Measurements from ENCODE around the gene BASP1. TPM values are rescaled to one million over a fixed set of nuclear protein-coding genes. Genes with fewer than 3 reads are reported as not detected.
A peak's percentile ranks its signal among the peaks of the same experiment; 100 is the strongest.

Gene BASP1
- total RNA-seq, 1 donor from 2014 or later: 86.3 TPM

DNA sequence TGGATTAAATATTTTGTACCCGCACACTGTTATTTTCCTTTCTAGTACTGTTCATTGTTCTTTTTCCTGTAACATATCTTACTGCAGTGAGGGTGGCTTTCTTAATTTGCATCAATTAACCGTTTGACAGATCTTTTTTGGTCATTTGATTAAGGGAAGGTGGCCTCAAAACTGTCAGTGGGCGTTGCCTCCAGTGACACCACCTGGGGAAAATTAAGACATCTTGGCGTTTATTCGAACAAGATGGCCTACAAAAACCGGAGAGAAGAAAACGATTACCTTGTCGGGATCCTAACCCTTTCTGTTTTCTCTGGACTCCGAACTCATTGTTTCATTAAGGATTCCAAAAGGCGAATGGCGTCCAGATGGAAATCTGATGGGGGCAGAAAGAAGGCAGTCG, 2.0 kb downstream of the BASP1 start:
- no peak for DNase-seq (ENCODE audit: low spot score, unreplicated experiment)
- H3K9me3 Mint-ChIP-seq (ENCODE audit: low read depth): no peaks in the 10 kb centered on the region
- TF ChIP-seq, protein P1, sequence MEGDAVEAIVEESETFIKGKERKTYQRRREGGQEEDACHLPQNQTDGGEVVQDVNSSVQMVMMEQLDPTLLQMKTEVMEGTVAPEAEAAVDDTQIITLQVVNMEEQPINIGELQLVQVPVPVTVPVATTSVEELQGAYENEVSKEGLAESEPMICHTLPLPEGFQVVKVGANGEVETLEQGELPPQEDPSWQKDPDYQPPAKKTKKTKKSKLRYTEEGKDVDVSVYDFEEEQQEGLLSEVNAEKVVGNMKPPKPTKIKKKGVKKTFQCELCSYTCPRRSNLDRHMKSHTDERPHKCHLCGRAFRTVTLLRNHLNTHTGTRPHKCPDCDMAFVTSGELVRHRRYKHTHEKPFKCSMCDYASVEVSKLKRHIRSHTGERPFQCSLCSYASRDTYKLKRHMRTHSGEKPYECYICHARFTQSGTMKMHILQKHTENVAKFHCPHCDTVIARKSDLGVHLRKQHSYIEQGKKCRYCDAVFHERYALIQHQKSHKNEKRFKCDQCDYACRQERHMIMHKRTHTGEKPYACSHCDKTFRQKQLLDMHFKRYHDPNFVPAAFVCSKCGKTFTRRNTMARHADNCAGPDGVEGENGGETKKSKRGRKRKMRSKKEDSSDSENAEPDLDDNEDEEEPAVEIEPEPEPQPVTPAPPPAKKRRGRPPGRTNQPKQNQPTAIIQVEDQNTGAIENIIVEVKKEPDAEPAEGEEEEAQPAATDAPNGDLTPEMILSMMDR (IDR thresholded peaks at IDR 0.05; ENCODE audit: unreplicated experiment): no peak
- no peaks in the 10 kb centered on the region for H3K27me3 Mint-ChIP-seq
- H3K4me1 Mint-ChIP-seq (ENCODE audit: low read depth): peaks cover 32% of the 10 kb centered on the region
- peak overlapping the region; percentile 98 for H3K27ac Mint-ChIP-seq
- peaks cover 6% of the 10 kb centered on the region for H3K36me3 Mint-ChIP-seq (ENCODE audit: insufficient read depth)
- peak overlapping the region; percentile 96 for H3K4me3 Mint-ChIP-seq (ENCODE audit: low read depth)

DNA sequence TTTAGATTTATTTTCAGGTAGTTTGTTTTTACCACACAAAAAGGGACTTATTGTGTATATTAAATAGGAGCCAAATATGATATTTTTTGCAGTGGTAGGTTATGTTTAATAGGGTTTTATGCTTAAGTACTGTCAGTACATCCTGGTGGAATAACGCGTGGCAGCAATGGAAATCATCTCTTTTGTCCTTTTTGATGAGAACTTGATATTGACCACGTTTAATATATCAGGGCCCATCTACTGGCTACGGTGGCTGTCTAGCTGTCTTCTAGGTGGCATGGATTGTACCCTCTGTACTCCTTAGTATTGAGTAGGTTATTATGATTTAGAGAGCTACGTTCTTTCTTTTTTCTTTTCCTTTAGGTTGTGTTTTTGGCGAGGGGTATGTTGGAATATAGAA, 2.6 kb downstream of the BASP1 start:
- H3K36me3 Mint-ChIP-seq (ENCODE audit: insufficient read depth): peaks cover 6% of the 10 kb centered on the region
- no peak for DNase-seq (ENCODE audit: low spot score, unreplicated experiment)

DNA sequence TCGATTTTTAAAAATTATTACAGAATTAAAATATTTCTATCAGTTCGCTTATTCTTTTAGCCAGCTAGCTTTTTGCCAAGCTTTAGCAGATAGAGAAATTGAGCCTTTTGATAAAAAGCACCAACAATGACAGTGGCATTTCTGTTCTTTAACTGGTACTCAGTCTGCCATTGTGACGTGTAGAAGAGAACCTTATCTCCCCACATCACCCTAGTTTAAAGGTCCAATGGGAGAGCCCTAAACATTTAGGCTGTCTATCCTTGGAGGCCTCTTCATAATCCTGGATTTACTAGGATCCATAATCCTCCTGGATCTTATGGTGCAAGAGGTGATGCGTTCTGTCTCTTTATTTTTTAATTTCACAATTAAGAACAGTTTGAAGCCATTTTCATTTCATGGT, 3.0 kb downstream of the BASP1 start:
- H3K36me3 Mint-ChIP-seq (ENCODE audit: insufficient read depth): peaks cover 6% of the 10 kb centered on the region
- no peaks in the 10 kb centered on the region for H3K9me3 Mint-ChIP-seq (ENCODE audit: low read depth)
- no peaks in the 10 kb centered on the region for H3K27me3 Mint-ChIP-seq
- peaks cover 35% of the 10 kb centered on the region for H3K4me1 Mint-ChIP-seq (ENCODE audit: low read depth)
- no peak overlapping the region for H3K27ac Mint-ChIP-seq
- H3K4me3 Mint-ChIP-seq (ENCODE audit: low read depth): no peak overlapping the region
- DNase-seq (ENCODE audit: low spot score, unreplicated experiment): no peak
- TF ChIP-seq, protein P1 (IDR thresholded peaks at IDR 0.05; ENCODE audit: unreplicated experiment): no peak

More for the DNA sequence above, 2.6 kb downstream of the BASP1 start:
- TF ChIP-seq, protein P1 (IDR thresholded peaks at IDR 0.05; ENCODE audit: unreplicated experiment): no peak
- H3K4me3 Mint-ChIP-seq (ENCODE audit: low read depth): peak overlapping the region; percentile 96
- H3K9me3 Mint-ChIP-seq (ENCODE audit: low read depth): no peaks in the 10 kb centered on the region
- H3K27ac Mint-ChIP-seq: peak overlapping the region; percentile 98
- H3K4me1 Mint-ChIP-seq (ENCODE audit: low read depth): peaks cover 35% of the 10 kb centered on the region
- no peaks in the 10 kb centered on the region for H3K27me3 Mint-ChIP-seq

DNA sequence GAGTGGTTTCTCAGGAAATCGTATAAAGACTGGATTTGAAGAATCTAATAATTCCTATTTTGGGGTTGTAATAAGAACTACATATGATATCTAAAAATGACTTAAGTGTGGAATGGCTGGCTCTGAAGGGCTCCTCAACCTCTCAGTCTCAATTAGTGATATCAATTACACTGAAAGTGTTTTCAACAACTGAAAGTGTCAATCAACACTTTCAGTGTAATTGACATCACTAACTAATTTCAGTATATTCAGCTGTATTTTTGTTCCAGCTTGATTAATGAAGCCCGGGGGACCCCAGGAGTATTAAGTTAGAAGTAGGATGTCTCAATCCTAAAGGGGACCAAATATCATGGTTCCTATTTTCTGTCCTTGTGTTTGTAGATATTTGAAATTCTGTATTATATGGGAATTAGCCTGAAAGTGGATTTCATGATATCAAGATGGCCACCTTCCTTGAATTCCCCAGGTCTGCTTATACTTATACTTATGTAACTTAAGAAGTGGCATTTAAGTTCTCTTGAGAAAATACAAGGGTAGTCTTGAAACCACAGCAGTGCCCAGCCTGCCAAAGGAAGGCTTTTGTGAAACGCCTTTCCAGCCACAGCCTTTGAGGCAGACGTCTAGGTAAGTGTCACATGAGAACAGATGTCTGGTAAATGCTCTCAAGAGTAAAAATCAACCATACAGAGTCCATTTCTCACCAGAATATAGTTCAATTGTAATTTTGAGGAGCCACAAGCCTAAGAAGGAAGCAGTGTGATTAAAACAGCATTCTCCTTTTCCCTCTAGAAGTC, 4.6 kb downstream of the BASP1 start:
- TF ChIP-seq, protein P1 (IDR thresholded peaks at IDR 0.05; ENCODE audit: unreplicated experiment): no peak
- no peak overlapping the region for H3K27ac Mint-ChIP-seq
- no peaks in the 10 kb centered on the region for H3K9me3 Mint-ChIP-seq (ENCODE audit: low read depth)
- no peak for DNase-seq (ENCODE audit: low spot score, unreplicated experiment)
- no peak overlapping the region for H3K4me3 Mint-ChIP-seq (ENCODE audit: low read depth)
- H3K27me3 Mint-ChIP-seq: no peaks in the 10 kb centered on the region
- peaks cover 39% of the 10 kb centered on the region for H3K4me1 Mint-ChIP-seq (ENCODE audit: low read depth)
- H3K36me3 Mint-ChIP-seq (ENCODE audit: insufficient read depth): peaks cover 6% of the 10 kb centered on the region

DNA sequence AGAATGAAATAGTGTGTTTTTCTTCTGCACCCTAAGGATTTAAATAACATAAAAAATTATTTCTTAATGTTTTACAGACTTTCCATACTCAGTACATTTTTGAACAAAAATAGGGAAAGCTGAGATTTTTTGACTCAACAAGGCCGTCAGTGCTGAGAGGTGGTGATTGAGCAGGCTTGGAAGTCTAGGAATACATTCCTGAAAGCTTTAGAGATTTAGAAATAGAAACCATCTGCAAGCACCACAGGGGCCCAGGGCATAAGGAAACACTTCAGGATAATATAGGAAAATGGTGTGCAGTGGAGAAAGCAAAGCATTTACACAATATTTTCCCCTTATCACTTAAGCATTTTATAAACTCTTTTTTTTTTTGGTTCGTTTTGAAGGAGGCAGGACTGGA, 5.2 kb downstream of the BASP1 start:
- Mint-ChIP-seq H3K4me1 (ENCODE audit: low read depth) (peaks cover 39% of the 10 kb centered on the region), H3K9me3 (ENCODE audit: low read depth) (no peaks in the 10 kb centered on the region), H3K4me3 (ENCODE audit: low read depth) (no peak overlapping the region), H3K27ac (no peak overlapping the region), H3K36me3 (ENCODE audit: insufficient read depth) (peaks cover 6% of the 10 kb centered on the region), H3K27me3 (no peaks in the 10 kb centered on the region)
- no peak for DNase-seq (ENCODE audit: low spot score, unreplicated experiment)
- TF ChIP-seq, protein P1 (IDR thresholded peaks at IDR 0.05; ENCODE audit: unreplicated experiment): no peak

All from progenitor cell of endocrine pancreas (in vitro differentiated cells).